C4-2B (cell line): ENCODE data around the gene LRRC56.
"Not testable (repeated sequence)": the region's sequence is repeated elsewhere in the genome, so short reads cannot be mapped to it uniquely, and the experiment has no call there.

Experiments
- H3K27ac ChIP-seq: fragments of 450-650 bp; 2 replicates; pipeline ENCODE4 v1.5.1; 2017
- CTCF ChIP-seq: fragments of 450-650 bp; conservative IDR thresholded peaks from 2 replicates; pipeline ENCODE4 v1.5.1; 2017; ENCODE audit warnings: mild to moderate bottlenecking
- ZFX ChIP-seq: fragments of 450-650 bp; IDR thresholded peaks from 2 replicates; pipeline ENCODE4 v1.6.1; 2017

LRRC56 gene

GRCh38 chr11:506995-507726, 30.2 kb upstream of the LRRC56 start, which contains the start of gene RNH1:
Gene RNH1 (minus strand): TSS chr11:507242. CDS start chr11:502162, 5,080 bp downstream.
- peak within 1 kb of the TSS; percentile 98 for H3K27ac ChIP-seq
- no peak for TF ChIP-seq ZFX
- TF ChIP-seq CTCF = no peak

DNA sequence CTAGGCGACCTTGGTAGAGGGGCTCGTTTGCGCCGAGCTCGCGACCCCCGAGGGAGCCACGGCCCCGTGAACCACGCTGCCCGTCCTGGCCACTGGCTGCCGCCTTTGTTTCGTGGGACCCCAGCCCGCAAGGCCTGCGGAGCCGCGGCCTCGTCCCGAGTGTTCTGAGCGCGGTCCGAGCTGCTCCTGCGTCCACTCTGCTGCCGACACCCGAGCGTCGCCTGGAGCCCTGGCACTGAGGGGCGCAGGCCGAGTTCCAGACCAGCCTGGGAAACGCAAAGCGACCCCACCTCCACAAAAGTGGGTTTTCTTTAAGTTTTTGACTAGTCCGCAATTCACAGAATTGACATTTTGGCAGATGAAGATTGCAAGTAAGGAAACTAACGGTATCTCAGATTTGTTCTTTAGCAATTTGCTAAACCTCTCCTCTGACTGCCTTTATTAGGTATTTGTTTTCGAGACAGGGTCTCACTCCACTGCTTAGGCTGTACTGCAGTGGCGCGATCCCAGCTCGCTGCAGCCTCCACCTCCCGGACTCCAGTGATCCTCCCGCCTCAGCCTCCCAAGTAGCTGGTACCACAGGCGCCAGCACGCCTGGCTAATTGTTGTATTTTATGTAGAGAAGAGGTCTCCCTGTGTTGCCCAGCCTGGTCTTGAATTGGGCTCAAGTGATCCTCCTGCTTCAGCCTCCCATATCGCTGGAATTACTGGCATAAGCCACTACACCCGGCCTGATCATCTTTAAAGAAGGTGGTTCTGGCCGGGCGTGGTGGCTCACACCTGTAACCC, 29.4 kb upstream of the LRRC56 start:
- peak overlapping the region; percentile 98 for H3K27ac ChIP-seq
- no peak for TF ChIP-seq CTCF
- TF ChIP-seq ZFX = no peak; the same call in 1 of the 2 replicates

DNA sequence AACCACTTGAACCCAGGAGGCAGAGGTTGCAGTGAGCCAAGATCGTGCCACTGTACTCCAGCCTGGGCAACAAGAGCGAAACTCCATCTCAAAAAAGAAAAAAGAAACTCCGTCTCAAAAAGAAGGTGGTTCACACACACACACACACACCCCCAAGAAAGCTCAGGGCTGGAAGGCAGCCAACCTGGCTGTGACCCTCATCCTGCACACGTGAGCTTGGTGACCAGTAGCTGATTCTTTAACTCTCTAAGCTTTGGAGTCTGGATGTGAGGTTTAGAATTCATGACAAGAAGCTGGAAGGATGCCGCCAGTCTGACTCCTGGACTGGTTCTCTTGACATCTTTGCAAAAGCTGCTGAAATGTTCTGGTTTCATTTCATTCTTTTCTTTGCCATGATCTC, 28.4 kb upstream of the LRRC56 start:
- no peak for TF ChIP-seq CTCF
- TF ChIP-seq ZFX = no peak
- no peak overlapping the region for H3K27ac ChIP-seq

- no peak overlapping the region for H3K27ac ChIP-seq
- TF ChIP-seq ZFX = no peak
- no peak for TF ChIP-seq CTCF
Observed at GRCh38 chr11:512761-513595, 24.3 kb upstream of the LRRC56 start.

DNA sequence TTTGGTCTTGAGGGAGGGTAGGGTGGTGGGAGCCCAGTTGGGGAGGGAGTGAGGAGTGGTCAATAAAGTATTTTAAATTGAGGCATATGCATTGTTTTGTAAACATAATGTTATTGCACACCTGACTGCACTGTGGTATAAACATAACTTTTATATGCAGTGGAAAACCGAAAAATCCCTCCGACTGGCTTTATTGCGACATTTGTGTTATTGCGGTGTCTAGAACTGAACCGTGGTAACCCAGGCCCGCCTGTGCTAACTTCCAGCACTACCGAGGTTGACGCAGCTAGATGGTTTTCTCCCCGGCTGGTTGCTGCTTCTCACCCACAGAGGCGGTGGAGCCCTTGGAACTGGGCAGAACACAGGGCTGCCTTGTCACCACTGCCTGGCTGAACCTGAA, 22.7 kb upstream of the LRRC56 start:
- TF ChIP-seq CTCF = no peak
- TF ChIP-seq ZFX = no peak
- H3K27ac ChIP-seq = no peak overlapping the region

GRCh38 chr11:515131-515530, 22.2 kb upstream of the LRRC56 start:
- no peak for TF ChIP-seq ZFX
- H3K27ac ChIP-seq = no peak overlapping the region

- no peak overlapping the region for H3K27ac ChIP-seq
- TF ChIP-seq CTCF (no peak), ZFX (no peak)
Observed at GRCh38 chr11:516400-516799, 20.9 kb upstream of the LRRC56 start.

GRCh38 chr11:516918-517685, 20.2 kb upstream of the LRRC56 start:
- not testable (repeated sequence) for H3K27ac ChIP-seq
